Right hindlimb (tissue), 1 donor: Measurements from ENCODE around the gene ANXA4.
A peak's percentile ranks its signal among the peaks of the same experiment; 100 is the strongest.
"Not testable (repeated sequence)": the region's sequence is repeated elsewhere in the genome, so short reads cannot be mapped to it uniquely, and the experiment has no call there.

Source experiments
- DNase-seq: peaks from one replicate; pipeline ENCODE4 v3.0.0-alpha.2; 2018

The ANXA4 gene

GRCh38 chr2:69780921-69781320 is 39.0 kb downstream of the ANXA4 start:
- DNase-seq = no peak

GRCh38 chr2:69781321-69782248 is 39.7 kb downstream of the ANXA4 start:
- no peak for DNase-seq

GRCh38 chr2:69784228-69784627 is 42.3 kb downstream of the ANXA4 start:
- DNase-seq = no peak

GRCh38 chr2:69785358-69785757 is 43.4 kb downstream of the ANXA4 start:
- no peak for DNase-seq

- no peak for DNase-seq
Observed at GRCh38 chr2:69786052-69786560, 44.2 kb downstream of the ANXA4 start.

- DNase-seq = peak; percentile 57
Observed at GRCh38 chr2:69789175-69789721, 47.3 kb downstream of the ANXA4 start.

GRCh38 chr2:69789772-69790600 is 48.1 kb downstream of the ANXA4 start:
- peak; percentile 45 for DNase-seq

GRCh38 chr2:69790601-69790959 is 48.6 kb downstream of the ANXA4 start:
- DNase-seq = no peak

- no peak for DNase-seq
Observed at GRCh38 chr2:69791045-69791444, 49.1 kb downstream of the ANXA4 start.

GRCh38 chr2:69796174-69796573 is 54.2 kb downstream of the ANXA4 start:
- no peak for DNase-seq

- no peak for DNase-seq
Observed at GRCh38 chr2:69797235-69797634, 55.3 kb downstream of the ANXA4 start.

GRCh38 chr2:69797836-69798289 is 55.9 kb downstream of the ANXA4 start:
- DNase-seq = no peak

- peak; percentile 39 for DNase-seq
Observed at GRCh38 chr2:69798290-69798908, 56.5 kb downstream of the ANXA4 start.

GRCh38 chr2:69798909-69799526 is 57.1 kb downstream of the ANXA4 start:
- no peak for DNase-seq

GRCh38 chr2:69801745-69802290 is 59.9 kb downstream of the ANXA4 start:
- no peak for DNase-seq

- not testable (repeated sequence) for DNase-seq
Observed at GRCh38 chr2:69802781-69803367, 60.9 kb downstream of the ANXA4 start.

GRCh38 chr2:69804416-69804815 is 62.5 kb downstream of the ANXA4 start:
- no peak for DNase-seq

GRCh38 chr2:69805887-69806286 is 64.0 kb downstream of the ANXA4 start:
- DNase-seq = no peak

- no peak for DNase-seq
Observed at GRCh38 chr2:69807821-69808540, 66.0 kb downstream of the ANXA4 start.

GRCh38 chr2:69810550-69810949 is 68.6 kb downstream of the ANXA4 start:
- DNase-seq = no peak

- no peak for DNase-seq
Observed at GRCh38 chr2:69811018-69811417, 69.1 kb downstream of the ANXA4 start.
